GM10266 (cell line): ENCODE data around the gene EFNA5.

Experiments used
- DNase-seq: peaks from one replicate; pipeline ENCODE4 v3.0.0; 2012; ENCODE audit errors: extremely low spot score
- CTCF ChIP-seq: IDR thresholded peaks from 2 replicates; pipeline ENCODE4 v1.5.1; 2012; ENCODE audit warnings: mild to moderate bottlenecking, low read depth; ENCODE audit not compliant: control insufficient read depth, insufficient read depth; ENCODE audit errors: missing control alignments

EFNA5 gene

DNA sequence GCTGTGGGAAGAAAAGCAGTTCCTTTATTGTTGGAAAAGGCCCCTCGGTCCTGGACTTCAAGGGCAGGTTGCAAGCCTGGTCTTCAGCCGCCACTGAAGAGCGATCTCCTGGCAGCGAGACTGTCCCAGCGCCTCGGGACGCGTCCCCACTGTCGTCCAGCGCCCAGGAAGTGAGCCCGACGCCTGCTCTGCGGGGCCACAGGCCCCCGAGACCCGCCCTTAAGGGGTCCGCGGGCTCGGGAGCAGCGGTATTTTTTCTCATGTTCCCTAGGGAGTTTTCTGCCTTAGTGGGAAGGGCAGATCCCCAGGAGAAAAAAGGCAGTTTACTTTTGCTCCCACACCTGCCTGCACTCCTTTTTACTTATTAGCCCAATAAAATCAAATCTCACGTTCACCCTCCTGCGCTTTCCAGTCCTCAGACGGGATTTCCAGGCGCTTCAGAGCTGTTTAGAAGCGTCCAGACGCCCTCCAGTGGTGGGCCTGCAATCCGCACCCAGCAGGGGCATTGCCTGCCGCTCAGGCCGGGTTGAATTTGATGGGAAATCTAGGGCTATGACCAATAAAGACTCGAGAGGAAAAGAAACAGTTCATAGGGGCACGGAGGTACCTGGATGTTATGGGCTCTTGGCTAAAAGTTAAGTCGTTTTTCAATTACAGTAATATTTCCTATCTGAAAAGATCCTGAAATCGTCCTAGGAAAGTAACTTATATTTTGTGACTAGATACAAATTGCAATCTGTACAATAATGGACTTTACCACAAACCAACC is 2.8 kb upstream of the EFNA5 start:
- DNase-seq, result peak; percentile 87
- peak; percentile 97 for TF ChIP-seq CTCF

DNA sequence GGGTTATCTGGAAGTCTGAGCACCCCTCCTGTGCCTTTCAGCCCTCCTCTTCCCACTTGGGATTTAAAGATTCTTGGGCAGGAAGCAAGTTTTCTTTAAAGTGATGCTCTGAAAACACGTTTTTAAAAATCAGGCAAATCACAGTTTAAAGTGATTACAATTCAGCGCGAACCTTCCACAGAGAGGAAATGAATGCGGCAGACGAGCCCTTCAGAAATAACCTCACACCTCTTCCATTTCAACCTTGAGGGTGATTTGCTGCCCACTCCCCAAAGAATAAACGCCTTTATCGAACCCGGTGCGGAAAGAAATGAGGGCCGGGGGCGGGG is 2.3 kb upstream of the EFNA5 start:
- no peak for TF ChIP-seq CTCF
- peak; percentile 12 for DNase-seq

GRCh38 chr5:107672211-107673038 is 1.7 kb upstream of the EFNA5 start:
- no peak for TF ChIP-seq CTCF
- DNase-seq, result peak; percentile 66

GRCh38 chr5:107671742-107672210 is 1.0 kb upstream of the EFNA5 start:
- no peak for DNase-seq
- no peak for TF ChIP-seq CTCF

GRCh38 chr5:107670087-107670931 is 428 bp downstream of the EFNA5 start:
- DNase-seq, result peak; percentile 52
- TF ChIP-seq CTCF, result no peak

DNA sequence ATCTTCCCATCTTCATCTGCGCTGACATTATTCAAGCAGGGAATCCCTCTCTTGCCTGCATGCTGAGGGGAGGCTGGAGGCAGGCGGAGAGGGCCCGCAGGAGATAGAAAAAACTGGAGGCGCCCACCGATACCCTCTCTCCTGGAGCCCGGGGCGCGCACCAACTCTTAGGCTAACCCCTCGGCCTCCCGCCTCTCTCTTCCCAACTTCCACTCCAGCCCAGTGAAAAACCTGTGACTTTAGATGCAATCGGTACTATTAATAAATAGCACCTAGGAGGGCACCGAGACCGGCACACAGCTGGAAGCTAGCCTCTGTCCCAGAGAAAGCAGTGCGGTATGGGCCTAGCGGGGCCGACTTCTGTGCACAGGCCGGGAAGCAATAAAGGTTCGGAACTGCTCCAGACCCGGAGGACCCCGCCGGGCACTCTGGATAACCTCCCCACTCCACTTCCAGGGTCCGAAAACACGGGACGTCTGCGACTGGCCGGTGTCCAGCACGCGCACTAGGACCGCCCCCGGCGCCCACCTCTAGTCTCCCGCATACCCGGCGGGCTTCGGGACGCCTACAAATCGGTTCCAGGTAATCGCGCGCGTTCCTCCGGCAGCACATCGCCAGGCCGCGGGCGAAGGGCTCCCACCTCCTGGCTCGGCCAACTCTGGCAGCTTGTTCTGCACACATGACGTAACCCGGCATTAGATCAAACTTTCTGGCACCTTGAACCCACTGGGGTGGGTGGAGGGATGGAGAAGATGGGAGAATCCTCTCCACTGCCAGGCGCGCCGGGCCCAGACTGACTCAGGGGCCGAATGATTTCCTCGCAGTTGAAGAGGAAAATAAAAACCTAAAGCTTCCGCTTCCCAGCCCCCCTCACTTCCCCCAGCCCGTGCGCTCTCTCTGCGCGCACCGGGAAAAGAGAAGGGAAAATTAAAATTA is 1.4 kb downstream of the EFNA5 start:
- TF ChIP-seq CTCF, result no peak
- DNase-seq, result peak; percentile 31
